NCI-H1436 treated with DMSO at 0.1 percent for 48 hours (cell line): ENCODE data around the gene ZMIZ1.
"Not testable (repeated sequence)": the region's sequence is repeated elsewhere in the genome, so short reads cannot be mapped to it uniquely, and the experiment has no call there.

Experiments used
- DNase-seq: peaks from one replicate; lab custom pipeline; 2025; lab: John Stamatoyannopoulos, UW

Gene ZMIZ1

DNA sequence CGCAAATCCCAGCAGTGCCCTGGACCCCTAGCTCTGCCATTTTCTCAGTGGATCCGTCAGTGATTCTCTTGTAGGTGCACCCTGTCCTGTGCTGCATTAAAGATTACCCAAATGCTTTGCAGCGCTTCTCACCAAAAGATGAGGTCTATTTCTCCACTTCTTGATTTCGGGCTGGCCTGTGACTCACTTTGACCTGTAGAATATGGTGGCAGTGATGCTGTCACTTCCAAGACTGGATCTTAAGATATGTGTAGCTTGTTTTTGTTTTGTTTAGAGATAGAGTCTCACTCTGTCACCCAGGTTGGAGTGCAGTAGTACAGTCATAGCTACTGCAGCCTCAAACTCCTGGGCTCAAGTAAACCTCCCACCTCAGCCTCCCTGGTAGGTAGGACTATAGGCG is 37.0 kb upstream of the ZMIZ1 start:
- no peak for DNase-seq

DNA sequence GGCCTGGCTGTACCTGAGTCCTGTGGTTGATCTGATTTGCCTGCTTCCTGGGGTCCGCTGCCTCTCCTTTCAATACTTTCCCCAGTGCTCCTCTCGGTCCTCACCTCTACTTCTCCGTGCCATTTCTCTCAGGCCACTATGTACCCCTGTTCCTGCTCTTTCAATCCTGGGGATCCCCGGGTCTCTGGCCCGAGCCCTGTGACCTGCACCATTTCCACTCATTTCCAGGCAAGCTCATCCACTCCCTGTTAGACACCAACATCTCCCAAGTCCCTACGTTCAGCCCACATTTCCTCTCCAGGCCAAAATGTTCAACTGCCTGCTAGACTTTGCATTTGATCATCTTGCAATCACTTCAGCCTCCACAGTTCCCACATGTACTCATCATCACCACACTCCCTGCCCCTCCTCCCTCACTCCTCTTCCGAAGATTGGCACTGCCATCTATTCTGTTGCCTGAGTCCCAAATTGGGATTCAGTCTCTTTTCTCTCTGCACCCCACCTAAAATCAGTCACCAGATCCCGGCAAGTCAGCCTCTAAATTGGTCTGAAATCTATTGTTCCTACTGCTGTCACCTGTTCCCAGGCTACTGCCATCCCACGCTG is 34.4 kb upstream of the ZMIZ1 start:
- DNase-seq, result no peak

DNA sequence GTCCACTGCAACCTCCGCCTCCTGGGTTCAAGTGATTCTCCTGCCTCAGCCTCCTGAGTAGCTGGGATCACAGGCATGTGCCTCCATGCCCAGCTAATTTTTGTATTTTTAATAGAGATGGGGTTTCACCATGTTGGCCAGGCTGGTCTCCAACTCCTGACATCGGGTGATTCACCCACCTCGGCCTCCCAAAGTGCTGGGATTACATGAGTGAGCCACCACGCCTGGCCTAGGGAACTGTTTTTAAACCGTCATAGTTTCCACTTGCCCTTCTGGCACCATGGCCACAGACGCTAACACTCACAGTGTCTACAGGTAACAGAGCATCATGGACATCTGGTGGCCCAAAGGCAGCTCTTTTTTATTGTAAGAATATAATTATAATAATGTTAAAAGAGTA is 32.4 kb upstream of the ZMIZ1 start:
- not testable (repeated sequence) for DNase-seq

DNA sequence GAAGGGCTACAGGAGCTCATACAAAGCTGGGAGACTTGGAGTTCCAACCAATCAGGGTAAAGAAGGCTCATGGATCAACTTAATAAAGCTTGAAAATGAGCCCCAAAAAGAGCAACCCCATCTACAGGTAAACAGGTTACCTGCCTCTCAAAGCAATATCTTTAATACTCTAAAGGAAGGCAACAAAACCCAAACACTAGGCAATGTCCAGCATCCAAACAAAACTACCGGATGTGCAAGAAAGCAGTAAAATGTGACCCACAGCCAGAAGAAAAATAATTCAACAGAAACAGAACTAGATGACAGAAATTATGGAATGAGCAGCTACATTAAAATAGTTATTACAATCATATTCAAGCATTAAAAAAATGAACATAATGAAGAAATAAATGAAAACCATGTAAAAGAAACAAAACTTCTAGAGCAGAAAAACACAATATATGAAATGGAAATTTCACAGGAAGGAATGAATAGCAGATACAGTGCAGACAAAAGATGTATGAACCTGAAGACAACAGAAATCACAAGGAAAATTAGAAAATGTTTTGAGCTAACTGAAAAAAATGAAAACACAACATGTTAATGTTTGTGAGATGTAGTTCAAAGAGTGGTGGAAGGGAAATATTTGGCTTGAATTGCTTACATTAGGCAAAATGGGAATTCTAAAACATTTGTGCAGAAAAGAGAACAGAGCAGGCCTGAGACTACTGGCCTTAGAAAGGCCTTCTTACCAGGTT is 30.5 kb upstream of the ZMIZ1 start:
- no peak for DNase-seq

DNA sequence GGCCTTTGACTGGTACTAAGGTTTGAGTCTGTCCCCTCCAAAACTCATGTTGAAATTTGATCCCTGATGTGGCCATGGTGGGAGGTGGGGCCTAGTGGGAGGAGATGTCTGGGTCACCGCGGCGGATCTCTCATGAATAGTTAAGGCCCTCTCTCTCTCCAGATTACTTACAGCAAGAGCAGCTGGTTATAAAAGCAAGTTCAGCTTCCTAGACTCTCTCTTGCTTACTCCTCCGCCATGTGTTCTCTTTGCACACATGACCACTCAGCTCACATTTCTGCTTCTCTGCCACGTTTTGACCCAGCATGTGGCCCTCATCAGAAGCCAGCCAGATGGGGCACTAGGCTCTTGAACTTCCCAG is 29.9 kb upstream of the ZMIZ1 start:
- DNase-seq, result no peak

DNA sequence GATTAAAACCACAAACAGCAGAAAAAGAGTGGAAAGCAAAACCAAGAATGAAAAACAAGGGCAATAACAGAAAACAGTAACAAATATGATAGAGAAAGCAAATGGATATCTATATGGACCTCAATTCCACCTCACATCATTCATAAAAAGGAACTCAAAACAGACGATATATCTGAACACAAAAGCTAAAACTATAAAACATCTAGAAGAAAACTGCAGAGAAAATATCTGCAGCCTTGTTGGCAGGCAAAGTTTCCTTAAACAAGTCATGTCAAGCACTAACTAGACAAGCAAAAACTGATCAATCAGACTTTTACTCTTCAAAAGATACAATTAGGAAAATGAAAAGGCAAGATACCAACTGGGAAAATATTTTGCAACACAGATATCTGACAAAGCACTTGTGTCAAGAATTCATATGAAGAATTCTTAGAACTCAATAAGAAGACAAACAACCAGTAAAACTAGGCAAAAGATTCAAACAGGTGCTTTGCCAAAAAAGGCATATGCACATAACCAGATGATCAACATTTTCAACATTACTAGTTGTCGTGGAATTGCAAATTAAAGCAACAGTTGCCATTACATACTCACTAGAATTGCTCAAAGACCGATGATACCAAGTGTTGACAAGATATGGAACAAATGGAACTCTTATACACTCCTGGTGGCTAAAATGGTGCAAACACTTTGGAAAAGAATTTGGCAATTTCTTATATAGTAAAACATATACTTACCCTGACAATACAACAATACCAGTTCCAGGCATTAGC is 25.9 kb upstream of the ZMIZ1 start:
- DNase-seq, result no peak

DNA sequence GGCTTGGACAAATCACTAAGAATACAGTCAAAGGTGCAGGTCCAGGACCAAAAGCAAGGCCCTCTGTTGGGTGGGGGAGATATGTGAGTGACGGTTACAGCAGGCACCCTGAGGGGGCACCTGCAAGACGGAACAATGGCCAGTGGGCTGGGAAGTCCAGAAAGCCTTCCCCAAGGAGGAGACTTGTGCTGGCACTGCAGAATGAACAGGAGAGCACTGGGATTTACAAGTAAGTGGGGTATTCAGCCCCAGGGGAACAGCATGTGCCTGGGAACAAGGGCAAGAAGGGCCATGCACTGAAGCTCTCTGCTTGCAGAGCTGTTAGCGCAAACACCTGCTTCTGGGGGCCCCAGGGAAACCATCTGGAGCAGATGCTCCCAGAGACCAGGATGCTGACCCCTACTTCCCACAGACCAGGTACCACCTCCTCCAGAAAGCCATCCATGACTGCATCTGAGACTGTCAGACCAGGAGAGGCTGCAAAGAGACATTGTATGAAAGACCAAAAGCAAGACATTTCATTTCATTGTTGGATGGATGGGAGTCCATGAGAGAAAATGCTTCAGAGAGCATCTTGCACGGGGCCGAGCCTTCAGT is 24.6 kb upstream of the ZMIZ1 start:
- no peak for DNase-seq

DNA sequence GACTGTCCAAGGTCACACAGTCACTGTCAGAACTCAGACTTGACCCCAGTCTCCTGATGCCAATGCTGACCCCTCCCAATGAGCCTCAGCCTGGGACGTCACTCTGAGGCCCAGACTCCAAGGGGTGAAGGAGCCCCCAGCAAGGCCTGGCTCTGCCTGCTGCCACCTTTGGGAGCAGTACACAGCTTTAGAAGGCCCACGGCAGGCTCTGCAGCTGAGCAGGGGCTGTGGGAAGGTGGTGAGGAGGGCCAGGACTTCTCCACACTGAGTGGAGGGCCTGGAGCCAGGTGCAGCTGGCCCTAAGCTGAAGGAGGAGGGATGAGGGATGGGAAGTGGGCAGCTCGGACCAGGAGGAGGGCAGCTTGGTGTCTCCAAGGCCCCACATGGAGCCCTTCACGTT is 23.9 kb upstream of the ZMIZ1 start:
- no peak for DNase-seq

DNA sequence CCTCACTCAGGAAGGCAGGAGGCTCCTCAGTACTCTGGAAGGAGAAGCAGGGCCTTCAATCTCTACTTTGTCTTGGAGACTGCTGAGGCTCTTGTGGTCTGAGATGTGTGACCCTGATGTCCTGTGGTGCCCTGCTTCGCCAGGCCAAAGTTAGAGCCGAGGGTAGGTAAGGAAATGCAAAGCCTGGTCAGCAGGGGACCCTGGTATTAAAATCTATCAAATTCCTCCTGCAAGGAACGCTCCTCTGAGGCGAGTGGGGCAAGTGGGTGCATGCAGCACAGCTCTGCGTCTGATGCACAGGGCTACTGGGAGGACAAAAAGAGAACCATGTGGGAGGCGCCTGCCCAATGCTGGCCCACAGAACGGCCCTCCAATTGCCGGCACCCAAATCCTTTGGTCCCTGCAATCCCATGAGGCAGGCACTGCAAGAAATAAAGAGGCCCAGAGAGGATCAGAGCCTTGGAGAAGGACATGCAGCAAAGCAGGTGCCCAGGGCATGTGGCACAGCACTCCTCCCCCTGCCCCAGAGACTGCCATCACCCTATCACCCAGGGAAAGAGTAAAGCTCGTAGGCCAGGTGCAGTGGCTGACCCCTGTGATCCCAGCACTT is 23.1 kb upstream of the ZMIZ1 start:
- DNase-seq, result no peak

DNA sequence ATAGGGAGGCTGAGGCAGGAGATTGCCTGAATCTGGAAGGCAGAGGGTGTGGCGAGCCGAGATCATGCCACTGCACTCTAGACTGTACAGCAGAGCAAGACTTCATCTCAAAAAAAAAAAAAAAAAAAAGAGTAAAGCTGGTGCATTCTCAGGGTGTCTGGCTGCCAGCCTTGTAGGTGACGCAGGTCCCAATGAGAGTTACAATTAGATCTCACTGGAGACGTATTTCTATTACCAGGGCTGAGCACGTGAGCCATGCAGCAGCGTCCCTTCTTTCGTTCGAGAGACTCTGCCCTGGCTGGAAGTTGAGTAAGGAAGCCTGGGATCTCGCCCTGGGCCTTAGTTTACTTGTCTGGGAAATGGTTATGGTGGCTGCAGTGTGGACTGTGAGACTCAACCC is 22.4 kb upstream of the ZMIZ1 start:
- no peak for DNase-seq

DNA sequence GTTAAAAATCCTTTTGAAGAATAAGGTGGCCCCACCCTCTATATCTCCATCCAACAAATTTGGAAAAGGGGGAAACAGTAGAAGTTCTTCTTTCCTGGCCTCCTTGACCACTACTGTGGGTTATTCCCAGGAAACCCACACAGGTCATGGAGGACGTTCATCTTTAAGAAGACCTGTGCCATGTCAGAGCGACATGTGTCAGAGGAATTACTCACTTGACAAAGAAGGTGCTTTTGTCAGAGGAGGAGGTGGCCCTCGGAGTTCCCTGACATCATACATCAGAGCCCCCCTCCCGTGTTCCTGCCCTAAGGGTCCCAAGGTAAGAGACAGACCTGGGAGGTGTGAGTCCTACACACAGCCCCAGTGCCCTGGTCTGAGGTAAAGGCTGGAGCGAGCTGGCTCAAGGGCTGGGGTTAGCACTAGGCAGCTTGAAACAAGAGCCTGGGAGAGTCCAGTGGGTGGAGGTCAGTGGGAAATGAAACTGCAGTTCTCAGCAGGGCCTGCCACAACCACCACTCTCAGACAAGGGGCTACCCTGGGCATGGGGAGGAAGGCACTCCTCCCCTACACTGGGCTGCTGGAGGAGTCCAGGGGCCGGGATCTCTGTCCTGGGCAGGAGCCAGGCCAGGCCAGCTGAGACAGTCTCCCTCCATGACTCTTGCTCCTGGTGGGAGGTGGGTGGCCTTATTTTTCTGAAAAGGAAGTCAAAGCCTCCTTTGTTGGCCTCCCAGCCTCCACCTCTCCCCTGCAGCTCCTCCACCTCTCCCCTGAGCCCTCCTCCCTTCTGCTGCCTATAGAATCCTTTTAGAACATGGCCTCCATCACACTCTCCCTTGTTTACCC is 21.8 kb upstream of the ZMIZ1 start:
- no peak for DNase-seq

DNA sequence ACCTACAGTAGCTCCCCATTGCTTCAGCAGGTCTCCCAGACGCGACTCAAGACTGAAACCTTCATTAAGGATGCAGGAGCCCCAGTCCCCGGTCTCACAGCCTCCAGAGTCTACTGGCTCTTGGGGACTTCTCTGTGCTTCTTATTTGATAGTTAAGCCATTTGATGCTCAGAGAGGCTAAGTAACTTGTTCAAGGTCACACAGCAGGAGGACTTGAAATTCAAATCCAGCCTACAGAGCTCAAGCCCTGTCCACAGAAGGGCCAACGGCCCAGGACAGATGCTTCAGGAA is 21.2 kb upstream of the ZMIZ1 start:
- DNase-seq, result no peak

DNA sequence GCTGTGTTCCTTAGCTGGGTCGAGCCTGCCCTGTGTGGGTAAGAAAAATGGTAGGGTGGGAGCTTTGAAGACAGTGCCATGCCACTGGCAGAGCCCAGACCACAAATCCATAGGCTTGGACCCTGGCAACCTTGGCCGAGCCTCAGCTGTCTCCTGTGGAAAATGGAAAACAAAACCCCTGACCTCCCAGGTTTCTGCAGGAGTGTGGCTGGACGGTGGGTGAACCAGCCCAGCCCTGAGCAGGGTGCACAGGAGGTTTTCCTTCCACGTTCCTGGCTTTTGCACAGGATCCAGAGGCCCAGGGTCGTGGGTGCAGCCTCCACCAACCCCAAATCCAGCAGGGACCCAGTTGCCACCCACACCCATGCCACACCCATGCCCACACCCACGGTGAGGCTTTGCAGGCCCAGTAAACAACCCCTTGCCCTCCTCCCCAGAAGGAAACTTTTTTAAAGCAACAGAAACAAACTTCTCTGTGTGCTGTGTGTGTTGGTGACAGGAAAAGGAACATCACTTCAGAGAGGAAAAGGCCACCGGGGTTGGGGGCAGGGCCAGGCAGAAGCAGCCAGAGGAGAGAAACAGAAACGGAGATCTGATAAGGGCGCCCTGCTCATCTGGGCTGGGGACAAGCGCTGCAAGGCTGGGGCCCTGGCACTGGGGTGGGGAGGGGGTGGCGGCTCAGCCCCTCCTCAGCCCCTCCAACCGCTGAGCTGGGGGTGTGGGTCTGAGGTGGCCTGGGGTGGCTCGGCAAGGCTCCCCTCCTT is 20.7 kb upstream of the ZMIZ1 start:
- DNase-seq, result no peak

DNA sequence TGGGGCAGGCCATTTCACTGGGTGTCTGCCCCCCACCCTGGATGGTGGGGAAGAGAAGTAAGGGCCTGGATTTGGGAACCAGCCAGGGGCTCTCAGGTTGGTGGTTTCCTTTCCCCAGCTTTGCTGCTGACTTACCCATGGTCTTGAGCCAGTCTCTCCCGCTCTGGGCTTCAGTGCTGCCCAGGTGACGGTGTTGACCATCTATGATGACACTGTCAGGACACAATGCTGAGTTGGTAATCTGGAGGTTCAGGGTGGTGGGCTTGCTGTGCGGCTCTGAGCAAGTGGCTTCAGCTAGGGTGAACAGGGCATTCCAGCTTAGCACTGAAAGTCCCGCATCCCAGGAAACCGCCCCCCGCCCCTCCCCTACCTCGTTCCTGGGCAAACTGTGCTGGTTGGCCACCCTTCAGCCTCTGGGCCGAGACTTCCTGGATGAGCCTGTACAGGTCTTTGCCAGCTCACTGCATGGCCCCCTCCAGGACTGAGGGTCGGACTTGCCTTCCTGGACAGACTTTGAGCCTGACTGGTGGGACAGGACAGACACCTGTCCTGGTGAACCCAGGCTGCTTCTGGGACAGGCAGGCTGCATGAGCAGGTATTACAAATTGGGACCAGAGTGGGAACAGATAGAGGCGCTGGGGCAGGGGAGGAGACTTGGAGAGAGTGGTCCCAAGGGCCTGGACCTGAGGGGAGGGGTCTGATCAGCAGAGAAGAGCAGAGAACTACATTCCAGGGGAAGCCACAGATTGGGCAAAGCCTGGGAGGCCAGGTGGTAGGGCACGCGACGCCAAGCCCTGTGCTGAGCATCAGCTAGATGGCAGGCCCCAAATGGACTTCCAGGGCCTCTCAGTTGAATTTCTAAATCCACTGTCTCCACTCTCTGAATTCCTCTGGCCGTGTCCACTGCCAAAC is 19.9 kb upstream of the ZMIZ1 start:
- DNase-seq, result no peak

DNA sequence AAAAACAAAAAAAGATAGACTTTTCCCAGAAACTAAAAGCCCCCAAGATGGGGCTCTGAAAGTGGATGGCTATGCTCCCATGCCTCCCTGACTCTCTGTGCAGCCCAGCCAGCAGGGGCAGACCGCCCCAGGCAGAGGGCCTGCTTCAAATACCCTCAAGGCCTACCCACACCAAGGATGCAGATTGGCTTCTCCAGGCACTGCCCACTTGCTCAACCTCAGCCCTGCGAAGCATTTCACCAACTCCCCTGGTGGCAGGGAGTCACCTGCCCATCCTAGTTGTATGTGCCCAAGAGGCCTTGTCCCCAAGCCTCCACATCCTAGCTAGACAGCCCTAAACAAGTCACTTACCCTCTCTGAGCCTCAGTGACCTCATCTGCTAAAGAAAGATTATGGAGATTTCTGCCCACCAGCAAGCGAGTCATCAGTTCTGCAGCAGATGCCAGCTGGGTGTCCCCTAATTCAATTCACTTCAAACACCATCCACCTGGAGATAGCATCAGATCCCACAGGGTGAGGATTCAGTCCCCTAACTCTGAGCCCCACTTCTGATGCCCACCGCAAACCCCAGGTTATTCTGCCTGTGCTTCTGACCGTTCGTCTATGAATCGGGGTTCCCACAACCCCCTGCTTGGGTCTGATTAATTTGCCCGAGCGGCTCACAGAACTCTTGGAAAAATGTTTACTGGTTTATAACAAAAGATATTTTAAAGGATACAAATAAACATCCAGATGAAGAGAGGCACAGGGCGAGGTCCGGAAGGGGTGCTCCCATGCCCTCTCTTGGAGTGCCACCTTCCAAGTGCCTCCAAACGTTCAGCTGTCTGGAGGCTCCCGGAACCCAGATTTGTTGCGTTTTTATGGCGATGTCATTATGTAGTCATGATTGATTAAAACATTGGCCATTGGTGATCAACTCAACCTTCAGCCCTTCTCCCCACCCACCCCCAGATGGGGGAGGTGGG is 18.6 kb upstream of the ZMIZ1 start:
- no peak for DNase-seq

DNA sequence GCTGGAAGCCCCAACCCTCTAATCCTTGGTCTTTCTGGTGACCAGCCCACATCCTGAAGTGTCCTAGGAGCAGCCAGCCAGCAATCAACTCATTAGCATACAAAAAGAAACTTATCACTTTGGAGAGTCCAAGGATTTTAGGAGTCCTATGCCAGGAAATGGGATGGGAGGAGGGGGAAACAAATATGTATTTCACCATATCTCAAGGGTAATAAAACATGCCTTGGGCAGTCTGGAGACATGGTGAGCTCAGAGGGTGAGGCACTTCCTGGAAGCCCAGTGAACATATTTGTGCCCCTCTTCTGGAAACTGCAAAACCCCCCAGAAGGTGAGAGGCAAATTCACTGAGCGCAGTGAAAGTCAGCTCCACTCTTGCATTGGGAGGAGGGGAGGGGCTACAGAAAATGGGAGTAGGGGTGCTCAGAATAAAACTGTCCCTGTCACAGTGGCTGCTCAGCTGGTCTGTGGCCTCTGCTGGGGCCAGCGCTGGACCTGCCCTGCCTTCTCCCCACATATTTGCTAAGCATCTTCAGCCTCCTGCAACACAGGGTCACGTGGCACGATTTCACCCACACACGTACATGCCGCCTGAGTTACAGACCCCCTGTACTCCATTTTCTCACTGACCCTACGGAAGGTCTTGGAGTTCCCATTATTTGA is 17.7 kb upstream of the ZMIZ1 start:
- no peak for DNase-seq

DNA sequence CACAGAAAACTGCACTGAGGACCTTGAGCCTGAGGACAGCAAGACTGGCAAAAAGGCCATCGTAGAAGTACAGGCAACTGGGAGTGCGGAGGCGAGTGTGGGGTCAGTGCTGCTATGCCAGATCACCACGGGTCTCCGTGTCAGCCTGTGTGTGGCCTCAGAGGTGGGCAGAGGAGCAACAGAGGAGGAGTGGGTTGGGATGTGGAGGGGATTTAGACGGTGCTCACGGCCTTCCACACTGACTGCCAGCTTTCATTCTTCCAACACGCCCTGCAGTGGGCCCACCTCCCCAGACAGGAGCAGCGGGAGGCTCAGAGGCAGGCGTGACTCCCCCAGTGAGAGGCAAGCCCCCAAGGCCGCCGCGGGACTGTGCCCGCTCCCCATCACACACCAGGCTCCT is 17.0 kb upstream of the ZMIZ1 start:
- no peak for DNase-seq
